LoVo (cell line): ENCODE results near the gene POLN.
"Not testable (repeated sequence)": the region's sequence is repeated elsewhere in the genome, so short reads cannot be mapped to it uniquely, and the experiment has no call there.

Source experiments
- DNase-seq: peaks from one replicate; pipeline ENCODE4 v3.0.0-alpha.2; 2016; ENCODE audit warnings: low spot score

Gene POLN

GRCh38 chr4:2040391-2041238, 201.3 kb downstream of the POLN start:
- DNase-seq = no peak

- DNase-seq = no peak
Measured at GRCh38 chr4:2036866-2037265, 205.1 kb downstream of the POLN start.

DNA sequence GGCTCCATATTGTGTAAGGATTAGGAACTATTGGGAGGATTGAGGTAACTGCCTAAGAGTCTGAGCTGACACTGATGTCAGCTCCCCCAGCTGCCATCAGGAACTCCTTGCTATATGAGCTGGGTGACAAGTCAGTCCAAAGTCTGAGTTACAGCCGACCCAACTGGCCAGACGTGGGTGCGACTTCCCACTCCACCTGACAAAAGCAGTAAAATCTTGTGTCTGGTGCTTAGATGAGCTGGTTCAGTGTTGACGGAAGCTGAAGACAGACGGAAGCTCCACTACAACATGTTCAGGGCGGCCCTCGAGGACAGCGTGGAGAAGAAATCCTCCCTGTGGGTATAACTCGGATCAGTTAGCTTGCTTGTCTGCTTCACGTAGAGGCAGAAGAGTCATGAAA, 205.6 kb downstream of the POLN start:
- no peak for DNase-seq

- DNase-seq = not testable (repeated sequence)
Measured at GRCh38 chr4:2031161-2031560, 210.8 kb downstream of the POLN start.

DNA sequence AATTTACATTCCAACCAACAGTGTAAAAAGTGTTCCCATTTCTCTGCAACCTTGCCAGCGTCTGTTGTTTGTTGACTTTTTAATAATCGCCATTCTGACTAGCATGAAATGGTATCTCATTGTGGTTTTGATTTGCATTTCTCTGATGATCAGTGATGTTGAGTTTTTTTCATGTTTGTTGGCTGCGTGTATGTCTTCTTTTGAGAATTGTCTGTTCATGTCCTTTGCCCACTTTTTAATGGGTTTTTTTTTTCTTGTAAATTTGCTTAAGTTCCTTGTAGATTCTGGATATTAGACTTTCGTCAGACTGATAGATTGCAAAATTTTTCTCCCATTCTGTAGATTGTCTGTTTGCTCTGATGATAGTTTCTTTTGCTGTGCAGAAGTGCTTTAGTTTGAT, 214.8 kb downstream of the POLN start:
- not testable (repeated sequence) for DNase-seq

GRCh38 chr4:2025817-2026216, 216.1 kb downstream of the POLN start:
- DNase-seq = no peak

GRCh38 chr4:2024683-2025082, 217.2 kb downstream of the POLN start:
- DNase-seq = no peak
